Measurements from ENCODE around the gene AZIN2. TPM values are rescaled to one million over a fixed set of nuclear protein-coding genes. Genes with fewer than 3 reads are reported as not detected.

Gene AZIN2
- total RNA-seq, 1 experiment from 2014 or later, result 3.6 TPM

DNA sequence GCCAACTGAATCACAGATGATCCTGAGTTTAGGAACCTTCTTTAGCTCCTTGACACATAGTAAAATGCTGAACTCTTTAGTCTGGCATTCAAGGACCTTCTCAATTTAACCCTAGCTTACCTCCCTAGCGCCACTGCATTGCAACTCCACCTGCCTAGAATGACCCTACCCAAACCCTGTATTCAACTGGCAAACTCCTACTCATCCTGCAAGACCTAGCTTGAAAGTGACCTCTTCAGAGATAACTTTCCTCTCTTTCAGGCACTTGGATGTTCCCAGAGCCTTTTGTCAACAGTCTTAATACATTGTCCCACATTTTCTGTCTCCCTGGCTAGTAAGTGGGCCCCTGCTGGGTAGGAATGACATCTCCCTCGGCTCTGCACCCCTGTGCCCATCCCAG is 81.2 kb downstream of the AZIN2 start:
- no peaks in the 10 kb centered on the region for H3K36me3 Mint-ChIP-seq (ENCODE audit: insufficient read depth, unreplicated experiment)
- DNase-seq, result no peak
- H3K9me3 Mint-ChIP-seq (ENCODE audit: low read depth, unreplicated experiment), result no peaks in the 10 kb centered on the region
- no TSS peak for BruUV-seq (replicated peaks)
- no peaks in the 10 kb centered on the region for H3K27me3 Mint-ChIP-seq (ENCODE audit: unreplicated experiment)
- no peak overlapping the region for H3K4me3 Mint-ChIP-seq (ENCODE audit: low read depth, unreplicated experiment)
- H3K27ac Mint-ChIP-seq (ENCODE audit: unreplicated experiment), result no peak overlapping the region
- TF ChIP-seq, protein P1, sequence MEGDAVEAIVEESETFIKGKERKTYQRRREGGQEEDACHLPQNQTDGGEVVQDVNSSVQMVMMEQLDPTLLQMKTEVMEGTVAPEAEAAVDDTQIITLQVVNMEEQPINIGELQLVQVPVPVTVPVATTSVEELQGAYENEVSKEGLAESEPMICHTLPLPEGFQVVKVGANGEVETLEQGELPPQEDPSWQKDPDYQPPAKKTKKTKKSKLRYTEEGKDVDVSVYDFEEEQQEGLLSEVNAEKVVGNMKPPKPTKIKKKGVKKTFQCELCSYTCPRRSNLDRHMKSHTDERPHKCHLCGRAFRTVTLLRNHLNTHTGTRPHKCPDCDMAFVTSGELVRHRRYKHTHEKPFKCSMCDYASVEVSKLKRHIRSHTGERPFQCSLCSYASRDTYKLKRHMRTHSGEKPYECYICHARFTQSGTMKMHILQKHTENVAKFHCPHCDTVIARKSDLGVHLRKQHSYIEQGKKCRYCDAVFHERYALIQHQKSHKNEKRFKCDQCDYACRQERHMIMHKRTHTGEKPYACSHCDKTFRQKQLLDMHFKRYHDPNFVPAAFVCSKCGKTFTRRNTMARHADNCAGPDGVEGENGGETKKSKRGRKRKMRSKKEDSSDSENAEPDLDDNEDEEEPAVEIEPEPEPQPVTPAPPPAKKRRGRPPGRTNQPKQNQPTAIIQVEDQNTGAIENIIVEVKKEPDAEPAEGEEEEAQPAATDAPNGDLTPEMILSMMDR (IDR thresholded peaks at IDR 0.05; ENCODE audit: unreplicated experiment), result no peak
- intact Hi-C loops (cut with micrococcal nuclease; ENCODE audit: unreplicated experiment), result no loop called here
- no peaks in the 10 kb centered on the region for H3K4me1 Mint-ChIP-seq (ENCODE audit: low read depth, unreplicated experiment)
- CTCF ChIA-PET, result no interaction called here

DNA sequence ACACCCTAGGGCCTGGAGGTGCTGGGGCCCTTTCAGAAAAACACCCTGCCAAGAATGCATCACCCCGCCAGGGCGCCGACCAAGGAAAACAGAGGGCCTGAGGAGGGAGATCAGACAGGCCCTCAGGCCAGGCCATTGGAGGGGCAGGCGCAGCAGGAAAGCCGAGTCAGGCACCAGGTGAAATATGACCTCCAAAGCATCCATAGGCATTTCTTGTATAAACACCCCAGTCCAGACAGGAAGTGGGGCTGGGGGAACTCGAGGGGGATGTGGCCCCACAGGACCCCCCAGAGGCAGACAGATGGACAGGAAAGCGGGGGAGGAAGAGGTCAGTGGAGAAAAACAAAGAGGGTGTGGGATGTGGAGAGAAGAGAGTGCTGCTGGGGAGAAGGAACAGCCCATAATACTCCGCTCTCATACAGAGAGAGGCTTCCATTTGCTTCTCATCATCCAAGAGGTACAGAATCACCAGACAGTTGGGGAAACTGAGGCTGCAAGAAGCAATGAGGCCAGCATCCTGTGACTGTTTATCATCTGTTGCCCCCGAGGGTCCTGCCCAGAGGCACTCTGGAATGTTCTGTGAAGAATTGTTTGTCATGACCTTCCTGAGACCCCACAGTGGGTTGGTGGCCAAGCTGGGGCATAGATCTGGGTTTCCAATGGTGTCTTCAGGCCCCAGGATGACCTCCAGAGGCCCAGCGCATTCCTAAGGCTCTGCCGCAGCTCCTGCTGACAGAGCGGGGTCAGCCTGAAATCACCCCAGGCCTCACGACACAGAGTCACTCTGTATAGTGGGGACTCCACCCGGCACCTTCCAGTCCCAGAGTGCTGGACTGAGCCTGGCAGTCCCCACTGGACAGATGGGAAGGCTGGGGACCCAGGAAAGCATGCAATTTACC is 82.9 kb downstream of the AZIN2 start:
- Mint-ChIP-seq H3K27ac (ENCODE audit: unreplicated experiment) (no peak overlapping the region), H3K27me3 (ENCODE audit: unreplicated experiment) (no peaks in the 10 kb centered on the region), H3K36me3 (ENCODE audit: insufficient read depth, unreplicated experiment) (no peaks in the 10 kb centered on the region), H3K4me3 (ENCODE audit: low read depth, unreplicated experiment) (no peak overlapping the region), H3K4me1 (ENCODE audit: low read depth, unreplicated experiment) (no peaks in the 10 kb centered on the region), H3K9me3 (ENCODE audit: low read depth, unreplicated experiment) (no peaks in the 10 kb centered on the region)
- TF ChIP-seq, protein P1 (IDR thresholded peaks at IDR 0.05; ENCODE audit: unreplicated experiment), result no peak
- intact Hi-C loops (cut with micrococcal nuclease; ENCODE audit: unreplicated experiment), result no loop called here
- no TSS peak for BruUV-seq (replicated peaks)
- CTCF ChIA-PET, result no interaction called here
- DNase-seq, result no peak

DNA sequence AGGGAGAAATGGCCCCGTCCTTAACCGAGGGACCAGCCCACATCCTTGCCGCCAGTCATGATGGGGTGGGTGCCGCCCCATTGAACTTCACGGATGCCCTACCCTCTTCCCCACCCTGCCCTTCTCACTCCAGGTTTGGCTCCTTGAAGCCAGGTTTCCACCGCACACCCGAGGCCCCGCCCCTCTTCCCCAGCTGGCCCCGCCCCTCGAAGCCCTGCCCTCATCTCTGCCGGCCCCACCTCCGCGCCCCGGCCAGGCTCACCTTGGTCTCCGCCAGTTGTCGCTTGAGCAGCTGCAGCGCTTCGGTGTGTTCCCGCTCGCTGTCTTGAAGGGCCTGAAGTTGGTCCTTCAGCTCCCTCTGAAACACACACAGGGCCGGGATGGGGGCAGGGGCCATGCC is 84.3 kb downstream of the AZIN2 start:
- Mint-ChIP-seq H3K27ac (ENCODE audit: unreplicated experiment) (no peak overlapping the region), H3K36me3 (ENCODE audit: insufficient read depth, unreplicated experiment) (no peaks in the 10 kb centered on the region), H3K4me1 (ENCODE audit: low read depth, unreplicated experiment) (no peaks in the 10 kb centered on the region), H3K9me3 (ENCODE audit: low read depth, unreplicated experiment) (no peaks in the 10 kb centered on the region), H3K4me3 (ENCODE audit: low read depth, unreplicated experiment) (no peak overlapping the region), H3K27me3 (ENCODE audit: unreplicated experiment) (no peaks in the 10 kb centered on the region)
- TF ChIP-seq, protein P1 (IDR thresholded peaks at IDR 0.05; ENCODE audit: unreplicated experiment), result no peak
- intact Hi-C loops (cut with micrococcal nuclease; ENCODE audit: unreplicated experiment), result no loop called here
- BruUV-seq (replicated peaks), result no TSS peak
- no peak for DNase-seq
- CTCF ChIA-PET, result interaction anchor here (0.6 to 1.1 kb wide), 2 partner anchors 38 to 145 kb away, joined by 3 read pairs; no protein-coding TSS in a partner anchor

DNA sequence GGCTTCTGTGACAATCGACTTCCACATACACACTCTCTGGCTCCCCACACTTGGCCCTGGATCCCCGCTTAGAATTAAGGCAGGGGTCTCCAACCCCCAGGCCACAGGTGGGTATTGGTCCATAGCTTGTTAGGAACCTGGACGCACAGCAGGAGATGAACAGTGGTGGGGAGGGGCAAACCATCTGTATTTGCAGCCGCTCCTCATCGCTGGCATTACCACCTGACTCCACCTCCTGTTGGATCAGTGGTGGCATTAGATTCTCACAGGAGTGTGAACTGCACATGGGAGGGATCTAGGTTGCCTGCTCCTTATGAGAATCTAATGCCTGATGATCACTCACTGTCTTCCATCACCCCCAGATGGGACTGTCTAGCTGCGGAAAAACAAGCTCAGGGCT is 84.9 kb downstream of the AZIN2 start:
- H3K27me3 Mint-ChIP-seq (ENCODE audit: unreplicated experiment), result no peaks in the 10 kb centered on the region
- H3K9me3 Mint-ChIP-seq (ENCODE audit: low read depth, unreplicated experiment), result no peaks in the 10 kb centered on the region
- H3K4me1 Mint-ChIP-seq (ENCODE audit: low read depth, unreplicated experiment), result no peaks in the 10 kb centered on the region
- TF ChIP-seq, protein P1 (IDR thresholded peaks at IDR 0.05; ENCODE audit: unreplicated experiment), result no peak
- CTCF ChIA-PET, result interaction anchor here (1.1 kb wide), 1 partner anchor 39 kb away, joined by 3 read pairs; no protein-coding TSS in a partner anchor
- no TSS peak for BruUV-seq (replicated peaks)
- H3K36me3 Mint-ChIP-seq (ENCODE audit: insufficient read depth, unreplicated experiment), result no peaks in the 10 kb centered on the region
- no peak for DNase-seq
- no peak overlapping the region for H3K4me3 Mint-ChIP-seq (ENCODE audit: low read depth, unreplicated experiment)
- H3K27ac Mint-ChIP-seq (ENCODE audit: unreplicated experiment), result no peak overlapping the region
- intact Hi-C loops (cut with micrococcal nuclease; ENCODE audit: unreplicated experiment), result no loop called here
